ENCODE measurements around the gene CUX1.

Gene CUX1

GRCh38 chr7:101957744-101958525 lies 140.5 kb downstream of the CUX1 start:
- DNase-seq (ENCODE audit: low spot score): no peak

DNA sequence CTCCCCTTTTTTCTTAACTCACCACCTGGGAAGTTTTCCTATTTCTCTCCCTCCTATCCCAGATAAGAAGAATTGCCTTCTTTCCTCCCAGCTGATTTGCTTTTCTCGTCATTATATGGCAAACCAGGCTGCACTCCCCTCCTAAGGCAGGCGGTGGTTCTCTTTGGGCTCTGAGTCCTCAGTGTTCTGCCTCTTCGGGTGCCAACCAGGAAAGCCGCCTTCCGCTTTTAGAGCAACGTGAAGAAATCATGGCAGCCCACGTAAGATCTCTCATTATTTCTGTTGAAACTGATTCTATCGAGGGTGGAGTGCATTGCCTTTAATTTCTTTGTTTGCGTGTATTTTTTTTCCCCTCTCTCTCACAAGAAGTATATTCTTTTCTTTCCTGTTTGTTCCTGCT lies 141.9 kb downstream of the CUX1 start:
- no peak for DNase-seq (ENCODE audit: low spot score)

DNA sequence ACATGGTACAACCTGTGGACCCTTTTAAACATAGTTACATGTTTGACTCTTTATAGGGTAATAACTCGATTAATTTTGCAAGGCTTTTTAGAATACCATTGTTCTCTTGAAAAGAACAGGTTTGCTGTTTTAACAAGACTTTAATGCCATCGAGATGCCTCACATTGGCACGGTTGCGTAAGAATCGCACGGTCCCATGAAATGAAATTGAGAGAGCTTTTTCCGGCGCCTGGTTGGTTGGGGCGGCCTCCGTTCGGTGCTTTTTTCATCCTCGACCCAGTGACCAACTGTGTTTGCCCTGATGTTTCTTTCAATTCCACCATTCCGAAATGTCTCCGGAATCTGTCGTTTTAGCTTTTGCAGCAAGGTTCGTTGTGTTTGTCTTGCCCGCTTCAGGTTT lies 142.4 kb downstream of the CUX1 start:
- no peak for DNase-seq (ENCODE audit: low spot score)

GRCh38 chr7:101960323-101960722 lies 142.9 kb downstream of the CUX1 start:
- no peak for DNase-seq (ENCODE audit: low spot score)

- peak; percentile 55 for DNase-seq (ENCODE audit: low spot score)
Measured at GRCh38 chr7:101960985-101961708, 143.7 kb downstream of the CUX1 start.

GRCh38 chr7:101961811-101962210 lies 144.4 kb downstream of the CUX1 start:
- no peak for DNase-seq (ENCODE audit: low spot score)

DNA sequence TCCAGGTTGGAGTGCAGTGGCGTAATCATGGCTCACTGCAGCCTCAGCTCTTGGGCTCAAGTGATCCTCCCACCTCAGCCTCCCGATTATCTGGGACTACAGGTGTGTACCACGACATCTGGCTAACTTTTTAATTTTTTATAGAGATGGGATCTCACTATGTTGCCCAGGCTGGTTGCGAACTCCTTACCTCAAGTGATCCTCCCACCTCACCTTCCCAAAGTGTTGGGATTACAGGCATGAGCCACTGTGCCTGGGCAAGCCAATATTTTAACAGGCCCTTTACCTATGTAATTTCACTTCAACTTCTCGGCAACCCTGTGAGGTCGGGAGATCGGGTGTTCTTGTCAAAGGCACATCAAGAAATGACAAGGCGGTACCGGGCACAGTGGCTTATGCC lies 146.3 kb downstream of the CUX1 start:
- no peak for DNase-seq (ENCODE audit: low spot score)

DNA sequence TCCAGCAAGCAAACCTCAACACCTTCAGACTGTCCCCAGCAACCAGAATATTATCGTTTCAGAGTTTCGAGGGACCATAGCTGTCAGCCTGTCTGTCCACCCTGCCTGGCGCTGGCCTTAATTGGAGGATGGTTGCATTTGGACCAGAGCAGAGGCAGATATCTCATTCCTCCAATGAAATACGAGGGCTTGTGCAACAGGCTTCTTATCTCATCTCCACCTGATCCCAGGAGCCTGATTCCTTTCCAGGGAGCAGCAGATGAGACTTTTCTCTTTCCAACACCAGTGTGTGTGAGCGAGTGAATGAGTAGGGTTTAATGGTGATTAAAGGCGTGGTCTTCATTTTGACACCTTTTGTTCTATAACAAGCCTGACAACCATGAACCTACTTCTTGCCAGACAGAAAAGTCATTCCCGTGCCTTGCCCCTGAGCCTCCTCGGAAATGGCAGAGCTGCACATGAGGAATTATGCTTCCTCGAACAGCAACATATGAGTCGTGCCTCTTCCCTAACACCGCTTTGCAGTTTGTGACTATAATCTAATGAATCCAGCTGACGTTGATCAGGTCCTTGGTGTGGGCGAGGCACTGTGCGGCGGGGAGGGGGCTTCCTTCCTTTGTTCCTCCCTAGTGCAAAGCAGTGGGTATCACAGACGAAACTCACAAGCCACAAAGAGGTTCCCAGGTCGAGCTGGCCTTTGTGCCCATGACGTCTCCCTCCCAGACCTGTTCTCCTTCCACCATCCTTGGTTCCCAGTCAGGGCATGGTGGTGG lies 147.4 kb downstream of the CUX1 start:
- DNase-seq (ENCODE audit: low spot score): no peak

DNA sequence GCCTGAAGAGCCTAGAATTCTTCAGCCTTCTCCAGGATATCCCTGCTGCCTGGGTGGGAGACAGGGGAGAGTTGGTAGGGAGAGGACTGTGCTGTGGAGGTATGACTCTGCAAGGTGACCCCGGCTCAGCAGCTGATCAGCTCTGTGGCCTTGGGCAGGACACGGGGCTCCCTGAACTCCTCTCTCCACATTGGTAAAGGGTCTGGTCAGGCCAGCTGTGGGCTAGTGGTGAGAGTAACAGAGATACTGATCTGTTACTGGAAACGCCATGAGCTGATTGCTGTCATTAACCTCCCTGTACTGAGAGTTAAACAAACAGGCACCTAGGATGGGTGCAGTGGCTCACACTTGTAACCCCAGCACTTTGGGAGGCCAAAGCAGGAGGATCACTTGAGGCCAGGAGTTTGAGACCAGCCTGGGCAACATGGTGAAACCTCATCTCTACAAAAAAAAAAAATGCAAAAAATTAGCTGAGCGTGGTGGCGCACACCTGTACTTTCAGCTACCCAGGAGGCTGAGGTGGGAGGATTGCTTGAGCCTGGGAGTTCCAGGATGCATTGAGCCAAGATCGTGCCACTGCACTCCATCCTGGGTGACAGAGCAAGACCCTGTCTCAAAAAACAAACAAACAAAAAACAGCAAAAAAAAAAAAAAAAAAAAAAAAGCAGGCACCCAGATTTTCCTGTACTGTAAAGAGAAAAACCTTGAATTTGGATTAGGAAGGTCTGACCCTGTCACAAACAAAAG lies 151.5 kb downstream of the CUX1 start:
- DNase-seq (ENCODE audit: low spot score): no peak

DNA sequence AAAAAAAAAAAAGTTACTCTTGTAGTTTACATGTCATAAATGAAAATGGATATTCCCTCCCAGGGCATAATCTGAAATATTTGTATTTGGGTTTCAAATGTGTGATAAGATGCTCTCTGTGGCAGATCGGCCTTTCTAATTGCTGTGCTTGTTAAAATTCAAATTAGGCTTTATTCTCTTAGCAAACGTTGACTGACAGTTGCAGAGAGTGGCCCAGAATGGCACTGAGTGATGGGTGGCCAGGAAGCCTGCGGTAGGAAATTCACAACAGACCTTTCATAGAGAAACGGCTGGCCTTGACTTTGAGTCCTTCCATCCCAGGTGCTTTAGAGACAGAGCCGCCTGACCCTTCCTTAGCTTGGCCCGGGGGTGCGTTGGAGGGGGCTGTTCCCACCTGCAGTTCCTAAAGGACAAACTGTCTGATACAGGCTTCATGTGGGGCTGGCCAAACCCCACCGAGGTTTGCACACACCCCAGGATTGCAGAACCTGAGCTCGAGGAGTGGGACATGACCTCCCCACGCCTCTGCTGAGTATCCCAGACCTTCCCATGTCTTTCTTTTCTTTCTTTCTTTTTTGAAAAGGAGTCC lies 152.7 kb downstream of the CUX1 start:
- no peak for DNase-seq (ENCODE audit: low spot score)

DNA sequence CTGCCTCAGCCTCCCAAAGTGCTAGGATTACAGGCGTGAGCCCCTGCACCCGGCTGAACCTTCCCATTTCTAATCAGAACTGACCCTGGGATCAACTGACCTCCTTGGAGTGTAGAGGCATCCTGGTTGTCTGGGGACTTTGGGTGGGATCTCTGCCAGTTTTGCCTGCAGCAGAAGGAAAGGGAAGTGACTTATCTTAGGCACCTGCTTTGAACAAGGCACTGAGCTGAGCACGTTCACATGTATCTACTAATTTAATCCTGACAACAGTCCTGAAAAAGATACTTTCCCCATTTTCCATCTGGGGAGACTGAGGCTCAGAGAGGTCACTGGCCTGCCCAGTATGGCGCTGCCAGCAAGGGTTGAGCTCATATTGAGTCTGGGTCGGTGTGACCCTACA lies 153.4 kb downstream of the CUX1 start:
- no peak for DNase-seq (ENCODE audit: low spot score)

DNA sequence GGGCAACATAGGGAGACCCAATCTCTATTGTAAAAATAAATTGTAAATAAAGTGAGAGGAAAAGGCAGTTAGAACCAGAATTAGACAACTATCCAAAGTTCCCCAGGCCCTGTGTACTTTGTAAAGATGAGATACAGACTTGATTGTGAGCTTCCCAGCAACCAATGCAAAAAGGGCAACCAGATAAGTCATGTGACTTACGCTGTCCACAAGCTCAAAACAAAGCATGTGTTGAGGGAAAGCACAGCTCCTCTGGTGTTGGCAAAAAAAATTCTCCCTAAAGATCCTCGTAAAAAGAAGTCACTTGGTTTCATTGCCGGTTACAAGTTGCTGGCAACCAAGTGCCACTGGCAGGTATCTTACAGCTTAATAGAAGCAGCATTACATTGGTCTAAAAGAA lies 154.0 kb downstream of the CUX1 start:
- no peak for DNase-seq (ENCODE audit: low spot score)

GRCh38 chr7:101972627-101973026 lies 155.2 kb downstream of the CUX1 start:
- DNase-seq (ENCODE audit: low spot score): no peak

DNA sequence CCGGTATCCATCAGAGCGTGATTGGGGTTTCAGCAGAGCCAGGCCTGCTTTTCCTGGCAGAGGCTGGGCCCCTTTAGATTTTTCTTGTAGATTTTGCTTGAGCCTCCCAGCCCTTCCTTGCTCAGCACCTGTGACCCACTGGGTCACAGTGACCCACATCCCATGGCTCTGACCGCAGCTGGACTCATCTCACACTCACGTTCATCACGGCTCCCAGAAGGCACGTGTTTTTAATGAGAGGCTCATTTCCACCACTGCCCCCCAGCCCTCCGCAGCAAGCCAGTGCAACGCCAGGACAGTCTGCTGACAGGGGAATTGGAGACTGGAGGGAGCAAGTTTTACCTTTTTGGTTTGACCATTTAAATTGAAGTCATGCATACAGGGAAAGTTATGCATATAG lies 155.7 kb downstream of the CUX1 start:
- no peak for DNase-seq (ENCODE audit: low spot score)

DNA sequence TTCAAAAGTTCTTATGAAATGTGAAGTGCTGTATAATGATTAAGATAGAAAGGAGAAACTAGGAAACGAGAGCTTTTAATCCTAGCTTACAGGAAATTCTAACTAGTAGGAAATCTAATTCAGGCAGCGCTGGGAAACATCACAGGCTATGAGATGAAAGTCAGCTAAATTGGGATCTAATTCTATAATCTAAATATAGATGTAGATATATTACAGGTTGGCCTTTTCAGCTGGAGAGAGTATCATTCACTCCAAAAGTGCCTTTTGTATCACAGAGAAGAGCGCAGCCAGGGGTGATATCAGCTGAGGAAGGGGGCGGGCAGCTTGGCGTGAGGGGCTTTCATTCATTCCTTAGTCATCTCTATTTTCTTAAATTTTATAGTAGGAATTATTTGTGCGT lies 157.0 kb downstream of the CUX1 start:
- DNase-seq (ENCODE audit: low spot score): no peak

- DNase-seq (ENCODE audit: low spot score): no peak
Measured at GRCh38 chr7:101975046-101975445, 157.6 kb downstream of the CUX1 start.

- DNase-seq (ENCODE audit: low spot score): no peak
Measured at GRCh38 chr7:101976411-101976810, 159.0 kb downstream of the CUX1 start.

DNA sequence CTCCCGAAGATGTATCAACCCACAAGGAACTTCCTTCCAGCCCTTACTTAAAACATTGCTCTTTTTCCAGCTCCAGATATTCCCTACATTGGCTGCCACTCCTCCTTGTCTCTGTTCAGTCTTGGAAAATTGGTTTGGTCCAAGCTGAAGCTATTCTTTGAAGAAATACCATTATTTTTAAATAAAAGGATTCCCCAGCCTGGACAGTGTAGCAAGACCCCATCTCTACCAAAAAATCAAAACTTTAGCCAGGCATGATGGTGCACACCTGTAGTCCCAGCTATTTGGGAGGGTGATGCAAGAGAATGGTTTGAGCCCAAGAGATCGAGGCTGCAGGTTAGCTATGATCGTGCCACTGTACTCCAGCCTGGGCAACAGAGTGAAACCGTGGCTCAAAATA lies 159.8 kb downstream of the CUX1 start:
- DNase-seq (ENCODE audit: low spot score): no peak

DNA sequence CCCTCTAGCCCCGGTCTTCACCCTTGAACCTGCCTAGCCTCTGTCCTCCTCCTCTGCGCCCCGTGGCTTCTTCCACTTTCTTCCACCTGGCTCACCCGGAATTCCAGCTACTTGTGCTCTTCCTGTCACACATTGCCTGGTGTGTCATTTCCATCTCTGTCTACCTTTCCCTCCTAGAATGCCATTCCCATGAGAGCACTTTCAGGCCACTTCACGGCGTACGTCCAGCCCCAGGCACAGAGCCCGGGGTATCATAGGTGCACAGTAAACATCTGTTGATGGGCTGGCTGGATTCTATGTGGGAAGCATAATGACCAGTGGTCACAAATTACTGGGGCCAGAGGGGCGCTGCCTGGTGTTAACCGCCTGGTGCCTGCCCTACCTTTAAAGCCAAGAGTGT lies 161.3 kb downstream of the CUX1 start:
- no peak for DNase-seq (ENCODE audit: low spot score)

DNA sequence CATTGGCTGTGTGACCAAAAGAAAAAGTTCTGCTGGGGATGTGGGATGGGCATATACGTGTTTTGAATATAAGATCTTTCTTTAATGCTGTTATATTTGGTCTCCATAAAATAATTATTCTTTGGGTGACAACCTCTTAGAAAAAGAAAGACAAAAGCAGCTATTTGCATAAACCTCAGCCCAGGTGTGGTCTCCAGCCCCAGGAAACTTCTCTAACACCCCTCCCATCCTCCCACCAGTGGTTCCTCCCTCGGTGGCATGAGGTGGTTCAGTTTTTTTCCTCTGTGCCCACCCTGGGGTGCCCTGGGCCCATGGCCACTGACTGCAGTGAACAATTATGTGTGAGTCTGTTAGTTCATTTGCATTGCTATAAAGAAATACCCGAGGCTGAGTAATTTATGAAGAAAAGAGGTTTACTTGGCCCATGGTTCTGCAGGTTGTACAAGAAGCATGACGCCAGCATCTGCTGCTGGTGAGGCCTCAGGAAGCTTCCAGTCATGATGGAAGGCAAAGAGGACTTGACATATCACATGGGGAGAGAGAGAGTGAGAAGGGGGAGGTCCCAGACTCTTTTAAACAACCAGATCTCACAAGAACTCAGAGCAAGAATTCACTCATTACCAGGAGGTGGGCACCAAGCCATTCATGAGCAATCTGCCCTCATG lies 165.9 kb downstream of the CUX1 start:
- no peak for DNase-seq (ENCODE audit: low spot score)

Data from cerebellar cortex (tissue), 1 donor.